Thoracic aorta (tissue), 2 donors: ENCODE results near the gene IGSF5. TPM values are rescaled to one million over a fixed set of nuclear protein-coding genes. Genes with fewer than 3 reads are reported as not detected.

Experiments used
- ATAC-seq: fragments of 150-250 bp; one replicate; pipeline ENCODE4 v1.8.0; 2017; ENCODE audit warnings: low read depth; ENCODE audit not compliant: insufficient number of reproducible peaks, low FRiP score
- DNase-seq: peaks from one replicate; pipeline ENCODE4 v3.0.0-alpha.2; 2020; ENCODE audit warnings: low spot score
- H3K27ac ChIP-seq, 2 donors: fragments of 200-600 bp; sonication (generic); 1 replicate in 1 of 2; 2 replicates in 1 of 2; pipeline ENCODE4 v1.5.1; 2016; ENCODE audit warnings: mild to moderate bottlenecking in 2 of 2, moderate library complexity in 2 of 2
- H3K27me3 ChIP-seq: fragments of 200-600 bp; sonication (generic); replicated peaks from 2 replicates; pipeline ENCODE4 v1.6.0; 2016; ENCODE audit warnings: mild to moderate bottlenecking; ENCODE audit not compliant: insufficient read depth
- H3K36me3 ChIP-seq: fragments of 200-600 bp; sonication (generic); one replicate; pipeline ENCODE4 v1.5.1; 2016
- H3K4me1 ChIP-seq, 2 donors: fragments of 200-600 bp; sonication (generic); 1 replicate in 1 of 2; 2 replicates in 1 of 2; pipeline versions ENCODE4 v1.5.1 to v1.6.0; 2016; ENCODE audit warnings: low read depth in 2 of 2, mild to moderate bottlenecking in 1 of 2; ENCODE audit not compliant: control insufficient read depth in 1 of 2
- H3K4me3 ChIP-seq: fragments of 200-600 bp; sonication (generic); 2 replicates; pipeline ENCODE4 v1.5.1; 2016; ENCODE audit warnings: mild to moderate bottlenecking
- H3K9me3 ChIP-seq: fragments of 200-600 bp; sonication (generic); 2 replicates; pipeline ENCODE4 v1.5.1; 2016
- total RNA-seq, 2 donors: library from RNA; depleted of rRNA; stranded (reverse); fragments of >200 nt; gene quantifications; one replicate each; pipeline versions ENCODE4 v1.1.0 to v1.2.3, GENCODE V29; 2016
- TF ChIP-seq, protein P1 (sequence below): fragments of 200-600 bp; sonication (generic); IDR thresholded peaks from one replicate; pipeline ENCODE4 v1.5.1; 2019; ENCODE audit warnings: antibody characterized with exemption

The IGSF5 gene
- total RNA-seq, 2 donors from 2014 or later, result not detected

GRCh38 chr21:39726133-39726532, 18.9 kb upstream of the IGSF5 start:
- Histone ChIP-seq H3K4me1 (peaks cover 0 to 11% of the 10 kb centered on the region in 2 donors), H3K9me3 (no peaks in the 10 kb centered on the region), H3K4me3 (no peak overlapping the region), H3K36me3 (no peaks in the 10 kb centered on the region), H3K27ac (no peak overlapping the region), H3K27me3 (no peaks in the 10 kb centered on the region)
- no peak for DNase-seq
- TF ChIP-seq, protein P1, sequence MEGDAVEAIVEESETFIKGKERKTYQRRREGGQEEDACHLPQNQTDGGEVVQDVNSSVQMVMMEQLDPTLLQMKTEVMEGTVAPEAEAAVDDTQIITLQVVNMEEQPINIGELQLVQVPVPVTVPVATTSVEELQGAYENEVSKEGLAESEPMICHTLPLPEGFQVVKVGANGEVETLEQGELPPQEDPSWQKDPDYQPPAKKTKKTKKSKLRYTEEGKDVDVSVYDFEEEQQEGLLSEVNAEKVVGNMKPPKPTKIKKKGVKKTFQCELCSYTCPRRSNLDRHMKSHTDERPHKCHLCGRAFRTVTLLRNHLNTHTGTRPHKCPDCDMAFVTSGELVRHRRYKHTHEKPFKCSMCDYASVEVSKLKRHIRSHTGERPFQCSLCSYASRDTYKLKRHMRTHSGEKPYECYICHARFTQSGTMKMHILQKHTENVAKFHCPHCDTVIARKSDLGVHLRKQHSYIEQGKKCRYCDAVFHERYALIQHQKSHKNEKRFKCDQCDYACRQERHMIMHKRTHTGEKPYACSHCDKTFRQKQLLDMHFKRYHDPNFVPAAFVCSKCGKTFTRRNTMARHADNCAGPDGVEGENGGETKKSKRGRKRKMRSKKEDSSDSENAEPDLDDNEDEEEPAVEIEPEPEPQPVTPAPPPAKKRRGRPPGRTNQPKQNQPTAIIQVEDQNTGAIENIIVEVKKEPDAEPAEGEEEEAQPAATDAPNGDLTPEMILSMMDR, result no peak
- ATAC-seq, result no peak

DNA sequence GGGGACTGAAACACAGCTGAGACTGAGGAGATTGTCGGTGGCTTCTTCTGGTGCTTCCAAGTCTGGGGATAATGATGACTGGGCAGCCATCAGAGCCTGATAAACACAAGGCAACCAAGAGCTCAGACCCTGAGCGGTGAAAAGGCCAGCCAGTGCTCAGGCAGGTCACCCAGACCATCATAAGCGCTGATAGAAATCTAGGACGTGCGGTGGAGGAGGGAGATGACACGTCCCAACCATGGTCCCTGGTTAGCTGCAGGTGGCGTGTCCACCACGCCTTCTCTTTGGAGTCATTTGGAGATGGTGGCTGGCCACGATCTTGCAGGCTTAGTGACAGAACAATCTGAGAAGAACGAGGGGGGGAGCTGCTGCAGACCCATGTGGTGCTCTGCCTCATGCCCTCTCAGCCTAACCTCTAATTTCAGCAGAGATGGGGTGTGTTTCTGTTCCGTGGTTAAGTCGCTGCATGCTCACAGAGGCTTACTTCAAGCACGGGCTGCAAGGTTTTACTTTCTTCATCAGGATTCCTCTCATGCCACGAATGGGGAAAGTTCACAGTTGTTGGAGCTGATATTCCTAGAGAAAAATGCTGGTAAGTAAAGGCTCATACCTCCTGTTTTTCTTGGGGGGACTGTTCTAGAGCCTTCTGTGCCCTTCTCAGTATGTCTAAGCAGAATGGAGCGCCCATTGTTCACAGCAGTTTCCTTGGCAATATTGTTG, 17.4 kb upstream of the IGSF5 start:
- ATAC-seq (no peak), DNase-seq (no peak)
- H3K36me3 ChIP-seq, result no peaks in the 10 kb centered on the region
- H3K27ac ChIP-seq, result no peak overlapping the region
- no peaks in the 10 kb centered on the region for H3K9me3 ChIP-seq
- TF ChIP-seq, protein P1, result no peak
- no peaks in the 10 kb centered on the region for H3K27me3 ChIP-seq
- H3K4me3 ChIP-seq, result no peak overlapping the region
- peaks cover 0 to 12% of the 10 kb centered on the region in 2 donors for H3K4me1 ChIP-seq

DNA sequence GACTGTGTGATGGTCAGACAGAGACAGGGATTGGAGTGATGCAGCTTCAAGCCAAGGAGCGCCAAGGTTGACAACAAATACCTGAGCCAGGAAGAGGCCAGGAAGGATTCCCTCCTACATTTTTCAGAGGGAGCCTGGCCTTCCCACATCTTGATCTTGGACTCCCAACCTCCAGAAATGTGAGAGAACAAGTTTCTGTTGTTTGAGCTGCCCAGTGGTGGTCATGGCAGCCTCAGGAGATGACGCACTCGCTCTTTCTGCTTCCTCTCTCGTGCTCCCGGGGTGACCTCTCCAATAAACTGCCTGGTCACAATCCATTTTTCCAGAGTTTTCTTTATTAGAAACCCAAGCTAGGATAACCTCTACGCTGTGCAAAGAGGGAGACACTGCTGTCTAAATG, 16.6 kb upstream of the IGSF5 start:
- TF ChIP-seq, protein P1, result no peak
- no peak overlapping the region for H3K27ac ChIP-seq
- H3K9me3 ChIP-seq, result no peaks in the 10 kb centered on the region
- peaks cover 0 to 12% of the 10 kb centered on the region in 2 donors for H3K4me1 ChIP-seq
- H3K4me3 ChIP-seq, result no peak overlapping the region
- no peaks in the 10 kb centered on the region for H3K36me3 ChIP-seq
- H3K27me3 ChIP-seq, result no peaks in the 10 kb centered on the region
- ATAC-seq (no peak), DNase-seq (no peak)

GRCh38 chr21:39730418-39731157, 14.4 kb upstream of the IGSF5 start:
- ATAC-seq (no peak), DNase-seq (no peak)
- Histone ChIP-seq H3K4me1 (peaks cover 0 to 12% of the 10 kb centered on the region in 2 donors), H3K27me3 (no peaks in the 10 kb centered on the region), H3K36me3 (no peaks in the 10 kb centered on the region), H3K4me3 (no peak overlapping the region), H3K9me3 (no peaks in the 10 kb centered on the region), H3K27ac (no peak overlapping the region)
- TF ChIP-seq, protein P1, result no peak

DNA sequence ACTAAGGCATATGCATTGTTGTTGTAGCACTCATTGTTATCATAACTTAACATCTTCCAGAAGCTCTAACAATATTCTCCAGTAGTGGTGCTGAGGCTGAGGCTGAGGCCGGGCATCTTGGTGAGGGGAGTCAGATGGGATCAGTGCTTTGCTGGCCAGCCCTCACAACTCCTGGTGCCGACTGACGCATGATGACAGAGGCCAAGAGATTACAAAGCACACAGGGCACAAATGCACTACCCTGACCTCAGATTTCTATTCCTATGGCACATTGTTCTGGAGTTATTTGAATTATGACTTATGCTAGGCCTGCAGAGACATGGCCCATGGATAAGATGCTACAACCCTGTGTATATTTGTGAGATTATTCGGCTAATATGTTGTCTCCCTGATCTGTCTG, 8.3 kb upstream of the IGSF5 start:
- Histone ChIP-seq H3K9me3 (no peaks in the 10 kb centered on the region), H3K27me3 (no peaks in the 10 kb centered on the region), H3K27ac (no peak overlapping the region), H3K36me3 (no peaks in the 10 kb centered on the region), H3K4me3 (no peak overlapping the region), H3K4me1 (no peaks in the 10 kb centered on the region)
- ATAC-seq (no peak), DNase-seq (no peak)
- TF ChIP-seq, protein P1, result no peak
